Esophagus mucosa (tissue), 1 donor: Measurements from ENCODE around the gene GNAQ. TPM values are rescaled to one million over a fixed set of nuclear protein-coding genes. Genes with fewer than 3 reads are reported as not detected.

ENCODE experiments used
- ATAC-seq: fragments of 200-7000 bp; cut with Tn5 transposase; one replicate; pipeline ENCODE4 v1.9.1; 2020
- total RNA-seq: library from RNA; stranded (reverse); gene quantifications from one replicate; pipeline ENCODE4 v1.2.4, GENCODE V29; 2023
- donor health status: DM: yes; HTN: yes; CAD: no.

The GNAQ gene
- total RNA-seq, 1 donor from 2014 or later = 28.8 TPM

- no peak for ATAC-seq
Observed at GRCh38 chr9:77966718-77967117, 64.9 kb downstream of the GNAQ start.

- no peak for ATAC-seq
Observed at GRCh38 chr9:77965445-77966123, 66.0 kb downstream of the GNAQ start.

DNA sequence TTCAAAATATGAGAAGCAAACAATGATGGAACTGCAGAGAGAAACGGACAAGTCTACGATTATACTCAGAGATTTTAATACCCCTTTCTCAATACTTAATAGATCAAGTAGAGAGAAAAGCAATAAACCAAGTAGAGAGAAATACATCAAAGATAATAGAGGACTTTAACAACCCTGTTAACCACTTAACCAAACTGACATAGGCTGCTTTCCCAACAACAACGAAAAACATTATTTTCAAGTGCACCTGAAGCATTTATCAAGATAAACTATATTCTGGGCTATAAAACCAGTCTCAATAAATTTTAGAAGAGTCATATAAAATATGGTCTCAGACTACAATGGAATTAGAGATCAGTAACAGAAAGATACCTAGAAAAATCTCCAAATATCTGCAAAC lies 67.4 kb downstream of the GNAQ start:
- no peak for ATAC-seq

GRCh38 chr9:77961541-77961940 lies 70.1 kb downstream of the GNAQ start:
- no peak for ATAC-seq

- no peak for ATAC-seq
Observed at GRCh38 chr9:77960356-77961153, 71.1 kb downstream of the GNAQ start.

DNA sequence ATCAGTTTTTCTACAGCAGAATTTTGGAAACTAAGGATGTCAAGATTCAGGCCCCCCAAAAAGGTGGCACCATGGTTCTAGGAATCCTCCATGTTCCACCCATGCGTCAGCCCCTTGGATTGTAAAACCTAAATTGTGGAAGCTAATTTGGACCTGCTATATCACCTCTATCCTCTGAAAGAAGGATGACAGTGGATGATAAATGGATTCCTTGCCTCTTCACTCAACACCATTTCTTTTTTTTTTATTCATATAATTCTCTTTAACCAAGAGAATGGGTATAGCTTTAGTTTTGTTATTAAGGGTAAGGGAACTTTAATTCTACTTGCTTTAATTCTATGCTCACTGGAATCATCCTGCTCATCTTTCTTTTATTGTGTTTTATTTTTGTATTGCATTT lies 71.8 kb downstream of the GNAQ start:
- no peak for ATAC-seq

DNA sequence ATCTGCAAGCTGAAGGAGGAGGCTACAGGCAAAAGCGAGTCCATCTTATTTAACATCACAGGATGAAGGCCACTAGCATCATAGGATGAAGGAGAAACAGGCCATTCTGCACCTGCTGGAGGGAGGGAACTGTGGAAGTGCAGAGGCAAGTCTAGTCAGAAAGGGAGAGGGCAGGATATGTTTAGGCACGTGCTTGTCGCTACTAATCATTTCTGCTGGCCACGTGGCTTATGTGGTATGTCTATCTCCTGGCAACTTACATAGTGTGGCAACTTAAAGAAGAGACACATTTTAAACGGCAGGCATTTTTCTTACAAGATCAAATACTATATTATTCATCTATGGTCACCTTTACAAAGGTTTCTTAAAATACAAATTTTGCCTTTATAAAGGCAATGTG lies 74.0 kb downstream of the GNAQ start:
- peak; percentile 89 for ATAC-seq

GRCh38 chr9:77956555-77956954 lies 75.1 kb downstream of the GNAQ start:
- ATAC-seq = no peak

DNA sequence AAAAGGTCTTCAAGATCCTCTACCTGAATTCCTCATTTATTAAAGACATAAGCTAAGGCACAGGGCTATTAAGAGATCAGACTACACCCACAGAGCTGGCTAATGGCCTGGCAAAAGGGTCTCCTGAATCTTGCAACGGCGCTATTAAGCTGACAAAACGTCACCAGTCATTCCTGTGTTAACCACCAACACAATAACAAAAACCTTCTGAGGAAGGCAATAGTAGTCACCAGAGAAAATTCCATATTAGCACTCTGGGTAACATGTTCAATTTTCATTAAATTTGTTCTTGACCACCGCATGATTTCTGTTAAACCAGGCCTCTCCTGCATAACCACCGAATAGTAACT lies 77.0 kb downstream of the GNAQ start:
- ATAC-seq = no peak

- no peak for ATAC-seq
Observed at GRCh38 chr9:77954013-77954665, 77.5 kb downstream of the GNAQ start.

DNA sequence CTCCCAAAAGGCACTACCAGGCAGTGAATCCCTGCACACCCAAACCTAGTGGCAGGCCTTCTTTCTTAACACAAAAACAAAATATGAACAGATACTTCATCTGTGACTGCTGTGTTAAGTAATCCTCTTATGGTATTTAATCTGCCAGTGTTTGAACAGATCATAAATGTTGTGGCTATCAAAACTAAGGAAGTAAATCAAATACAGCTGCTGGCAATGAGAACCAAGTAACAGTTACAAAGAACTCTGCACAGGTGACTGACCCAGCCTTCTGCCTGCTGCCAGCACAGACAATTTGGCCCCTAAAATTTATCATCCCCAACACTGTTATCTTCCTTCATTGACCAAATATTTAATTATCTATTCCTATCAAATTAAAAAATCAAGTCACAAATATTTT lies 78.0 kb downstream of the GNAQ start:
- no peak for ATAC-seq

DNA sequence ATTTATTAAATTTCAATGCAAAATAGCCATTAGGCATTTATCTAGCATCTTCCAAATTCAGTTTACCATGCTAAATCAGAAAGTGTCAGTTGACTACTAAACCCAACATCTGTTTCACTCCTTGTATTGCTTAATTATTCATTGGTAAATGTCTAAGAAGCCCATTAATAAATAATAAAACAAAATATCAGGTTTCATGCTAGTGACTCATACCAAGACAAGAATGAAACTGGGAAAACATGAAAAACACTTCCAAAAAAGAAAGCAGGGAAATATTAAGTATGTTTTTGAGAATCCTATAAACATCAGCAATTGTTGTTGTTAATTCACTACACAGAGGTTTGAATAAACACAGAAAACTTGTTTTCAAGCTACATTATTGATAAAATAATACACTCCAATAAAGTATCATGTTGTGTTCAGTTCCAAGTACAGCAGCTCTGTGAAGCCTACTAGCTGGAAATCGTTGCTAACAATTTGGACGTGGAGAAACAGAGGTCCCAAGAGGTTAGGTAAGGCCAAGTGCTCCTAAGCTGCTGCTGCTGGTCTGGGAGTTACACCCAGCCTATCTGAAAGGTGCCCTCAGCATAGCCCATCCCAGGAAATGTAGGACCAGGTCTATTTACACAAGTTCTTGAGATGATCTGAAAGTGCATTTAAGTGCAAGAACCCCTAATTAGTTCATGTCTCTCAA lies 78.8 kb downstream of the GNAQ start:
- no peak for ATAC-seq

DNA sequence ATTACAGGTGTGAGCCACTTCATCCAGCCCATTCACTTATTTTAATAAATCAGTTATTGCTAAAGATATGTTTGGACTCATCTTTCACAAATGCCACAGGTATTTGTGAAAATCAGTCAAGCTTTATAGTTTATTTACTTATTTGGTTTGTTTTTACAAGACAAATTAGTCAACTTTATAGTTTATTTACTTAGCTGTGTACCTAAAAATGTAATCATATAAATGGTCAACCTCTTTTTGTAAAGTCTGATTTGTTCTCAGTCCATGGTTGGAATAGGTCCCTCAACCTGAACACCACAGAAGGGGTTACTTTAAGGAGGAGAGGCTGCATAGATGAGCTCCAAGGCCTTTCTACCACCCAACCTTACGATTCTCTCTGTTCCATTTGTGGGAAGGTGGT lies 80.2 kb downstream of the GNAQ start:
- no peak for ATAC-seq

DNA sequence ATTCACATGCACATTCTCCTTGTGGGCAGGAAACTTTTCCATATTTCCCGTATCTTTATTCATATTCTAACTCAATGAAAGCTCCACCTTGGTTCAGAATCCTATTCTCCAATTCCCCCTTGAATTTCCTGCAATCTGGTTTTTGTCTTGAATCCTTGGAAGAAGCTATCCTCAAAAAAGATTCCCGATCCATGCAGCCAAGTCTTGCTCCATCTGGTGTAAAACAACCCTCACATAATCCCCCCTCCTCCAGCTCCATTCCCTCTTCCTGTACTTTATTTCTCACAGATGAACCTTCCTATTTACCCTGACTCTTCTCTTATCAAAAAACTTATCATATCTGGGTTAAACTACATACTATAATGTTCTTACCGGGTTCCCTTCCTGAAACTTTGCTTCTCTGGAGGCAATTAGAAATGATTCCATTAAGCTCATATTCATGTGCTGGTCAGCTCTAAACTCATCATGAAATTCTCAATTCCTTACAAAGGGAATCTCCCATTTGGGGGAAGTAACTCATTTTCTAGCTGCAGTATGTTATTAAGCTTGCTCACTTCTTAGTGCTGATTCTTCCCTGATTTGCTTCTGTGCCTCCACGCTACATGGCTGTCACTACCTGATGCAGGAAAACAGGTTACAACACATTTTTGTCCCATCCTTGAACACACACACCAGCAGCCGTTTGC lies 81.7 kb downstream of the GNAQ start:
- ATAC-seq = peak; percentile 42

- ATAC-seq = no peak
Observed at GRCh38 chr9:77947651-77948050, 84.0 kb downstream of the GNAQ start.

- peak; percentile 28 for ATAC-seq
Observed at GRCh38 chr9:77946969-77947620, 84.5 kb downstream of the GNAQ start.

GRCh38 chr9:77946296-77946695 lies 85.3 kb downstream of the GNAQ start:
- no peak for ATAC-seq

GRCh38 chr9:77945798-77946197 lies 85.8 kb downstream of the GNAQ start:
- no peak for ATAC-seq

DNA sequence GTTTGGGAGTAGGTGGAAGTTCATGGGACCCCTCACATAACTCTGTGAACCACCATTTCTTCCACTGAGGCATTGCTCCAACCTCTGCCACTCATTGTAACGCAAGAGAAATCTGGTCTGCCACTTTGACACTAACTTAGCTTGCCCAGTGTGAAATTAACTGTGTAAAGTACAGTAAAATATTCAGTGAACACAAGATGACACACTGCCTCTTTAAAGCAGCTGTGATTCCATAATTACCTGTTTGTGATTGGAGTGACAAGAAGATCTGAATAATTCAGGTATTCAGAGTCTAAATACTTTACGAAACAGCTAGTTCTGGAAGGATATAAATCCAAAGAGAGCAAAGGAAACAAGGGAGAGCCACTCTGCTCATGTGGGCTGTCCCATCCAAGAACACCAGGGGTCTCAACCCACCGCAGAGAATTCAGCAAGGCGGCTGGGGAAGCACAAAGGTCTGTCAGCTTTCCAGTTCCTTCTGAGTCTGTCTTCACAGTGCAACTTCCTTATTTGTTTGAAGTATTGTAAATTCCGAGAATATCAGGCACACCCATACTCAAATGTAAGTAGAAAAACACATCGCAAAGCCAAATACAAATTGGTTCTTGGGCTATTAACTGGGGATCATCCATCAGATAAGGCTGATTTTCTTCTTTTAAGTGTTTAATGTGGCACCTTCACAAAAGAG lies 86.9 kb downstream of the GNAQ start:
- peak; percentile 10 for ATAC-seq

- ATAC-seq = no peak
Observed at GRCh38 chr9:77943057-77943456, 88.6 kb downstream of the GNAQ start.

- no peak for ATAC-seq
Observed at GRCh38 chr9:77939149-77939668, 92.4 kb downstream of the GNAQ start.
